Ectodermal cell (in vitro differentiated cells): ENCODE measurements around the gene UBL3.

Experiments used
- H3K27ac ChIP-seq: 2 replicates; pipeline ENCODE4 v1.7.0; 2013; ENCODE audit warnings: mild to moderate bottlenecking, low read depth, low read length; ENCODE audit not compliant: insufficient read depth, poor library complexity, severe bottlenecking
- H3K27me3 ChIP-seq: 2 replicates; pipeline ENCODE4 v1.7.0; 2013; ENCODE audit warnings: mild to moderate bottlenecking, low read length; ENCODE audit not compliant: insufficient read depth, control insufficient read depth, poor library complexity, severe bottlenecking
- H3K36me3 ChIP-seq: one replicate; pipeline ENCODE4 v1.7.0; 2013; ENCODE audit warnings: low read length; ENCODE audit not compliant: control insufficient read depth, insufficient read depth
- H3K4me1 ChIP-seq: one replicate; pipeline ENCODE4 v1.7.0; 2013; ENCODE audit warnings: low read length; ENCODE audit not compliant: control insufficient read depth, insufficient read depth
- H3K4me3 ChIP-seq: 2 replicates; pipeline ENCODE4 v1.7.0; 2013; ENCODE audit warnings: low read depth, low read length, control low read depth; ENCODE audit not compliant: insufficient read depth
- H3K9me3 ChIP-seq: 2 replicates; pipeline ENCODE4 v1.7.0; 2013; ENCODE audit warnings: mild to moderate bottlenecking, low read length, moderate library complexity; ENCODE audit not compliant: control insufficient read depth
- WGBS, 2 experiments: methylation state at CpG; one replicate each; pipeline ENCODE4 v1.1.7; 2013; ENCODE audit warnings: missing lambda C conversion rate in 2 of 2; 5-methylcytosine and 5-hydroxymethylcytosine counted together

UBL3 gene

DNA sequence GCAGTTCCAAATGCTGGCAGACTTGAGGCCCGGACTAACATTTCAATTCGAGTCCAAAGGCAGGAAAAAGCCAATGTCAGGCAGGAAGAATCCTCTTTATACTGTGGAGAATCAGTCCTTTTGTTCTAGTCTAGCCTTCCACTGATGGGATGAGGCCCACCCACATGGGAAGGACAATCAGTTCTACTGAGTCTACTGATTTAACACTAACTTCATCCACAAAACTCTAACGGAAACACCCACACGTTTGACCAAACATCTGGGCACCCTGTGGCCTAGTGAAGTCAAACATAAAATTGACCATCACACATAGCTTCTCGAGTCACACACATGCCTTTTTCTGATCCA lies 100.3 kb downstream of the UBL3 start:
- Histone ChIP-seq H3K27me3 (no peaks in the 10 kb centered on the region), H3K4me1 (no peaks in the 10 kb centered on the region), H3K27ac (no peak overlapping the region), H3K4me3 (no peak overlapping the region), H3K9me3 (no peaks in the 10 kb centered on the region), H3K36me3 (no peaks in the 10 kb centered on the region)
- WGBS, 2 experiments, result 89 to 90% methylated on average over 5 of the region's 5 CpGs

DNA sequence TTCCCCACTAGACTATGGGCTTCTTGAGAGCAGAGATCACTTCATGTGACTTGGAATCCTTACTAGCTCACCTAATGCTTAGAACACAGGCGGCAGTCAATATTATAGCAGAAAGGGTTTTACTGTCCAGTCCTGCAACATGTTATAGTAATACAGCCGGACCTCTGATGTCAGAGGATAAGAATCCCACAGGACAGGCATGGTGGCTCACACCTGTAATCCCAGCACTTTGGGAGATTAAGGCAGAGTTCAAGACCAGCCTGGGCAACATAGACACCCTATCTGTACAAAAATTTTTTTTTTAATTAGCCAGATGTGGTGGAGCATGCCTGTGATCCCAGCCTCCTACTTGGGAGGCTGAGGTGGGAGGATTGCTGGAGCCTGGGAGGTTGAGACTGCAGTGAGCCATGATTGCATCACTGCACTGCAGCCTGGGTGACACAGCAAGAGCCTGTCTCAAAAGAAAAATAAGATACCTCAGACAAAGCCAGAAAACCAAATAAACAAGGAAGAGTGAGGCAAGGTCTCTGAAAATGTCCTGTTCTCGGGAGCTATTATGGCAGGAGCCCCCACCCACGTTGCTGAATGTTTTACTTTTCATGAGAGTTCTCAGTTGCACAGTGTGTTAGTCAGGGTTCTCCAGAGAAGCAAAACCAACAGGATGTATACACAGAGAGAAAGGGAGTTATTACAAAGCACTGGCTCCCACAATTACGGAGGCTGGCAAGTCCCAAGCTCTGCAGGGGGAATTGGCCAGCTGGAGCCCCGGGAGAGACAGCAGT lies 100.8 kb downstream of the UBL3 start:
- H3K36me3 ChIP-seq, result no peaks in the 10 kb centered on the region
- no peak overlapping the region for H3K4me3 ChIP-seq
- no peaks in the 10 kb centered on the region for H3K27me3 ChIP-seq
- WGBS, 2 experiments, result 90 to 92% methylated on average over 6 of the region's 6 CpGs
- H3K27ac ChIP-seq, result no peak overlapping the region
- no peaks in the 10 kb centered on the region for H3K4me1 ChIP-seq
- no peaks in the 10 kb centered on the region for H3K9me3 ChIP-seq

GRCh38 chr13:29748097-29748496 lies 102.3 kb downstream of the UBL3 start:
- Histone ChIP-seq H3K27ac (no peak overlapping the region), H3K36me3 (no peaks in the 10 kb centered on the region), H3K9me3 (no peaks in the 10 kb centered on the region), H3K4me3 (no peak overlapping the region), H3K4me1 (no peaks in the 10 kb centered on the region), H3K27me3 (no peaks in the 10 kb centered on the region)
- WGBS, 2 experiments, result 78 to 98% methylated on average over 2 to 3 of the region's 3 CpGs

GRCh38 chr13:29746148-29746677 lies 104.2 kb downstream of the UBL3 start:
- Histone ChIP-seq H3K36me3 (no peaks in the 10 kb centered on the region), H3K4me3 (no peak overlapping the region), H3K9me3 (no peaks in the 10 kb centered on the region), H3K27me3 (no peaks in the 10 kb centered on the region), H3K4me1 (no peaks in the 10 kb centered on the region), H3K27ac (no peak overlapping the region)
- WGBS, 2 experiments, result 92% methylated on average over 6 of the region's 6 CpGs

DNA sequence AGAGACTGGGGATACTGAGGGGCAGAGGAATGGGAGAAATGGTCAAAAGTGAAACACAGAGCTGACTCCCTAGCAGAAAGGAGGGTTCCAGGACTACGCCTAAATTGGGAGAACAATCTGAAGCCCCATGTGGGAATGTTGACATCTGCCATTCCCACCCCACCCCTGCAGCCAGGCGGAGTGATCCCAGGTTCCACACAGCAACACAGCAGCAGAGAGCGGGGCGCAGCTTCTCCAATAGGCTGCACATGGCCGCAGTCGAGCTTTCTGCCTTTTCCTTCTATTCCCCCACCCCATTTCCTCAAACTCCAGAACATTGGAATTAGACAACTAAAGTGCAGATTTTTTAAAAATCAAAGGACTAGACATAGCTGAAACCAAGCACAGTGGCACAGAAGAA lies 104.7 kb downstream of the UBL3 start:
- WGBS, 2 experiments, result 92 to 94% methylated on average over 6 of the region's 6 CpGs
- H3K4me1 ChIP-seq, result no peaks in the 10 kb centered on the region
- no peaks in the 10 kb centered on the region for H3K27me3 ChIP-seq
- H3K27ac ChIP-seq, result no peak overlapping the region
- H3K36me3 ChIP-seq, result no peaks in the 10 kb centered on the region
- H3K4me3 ChIP-seq, result no peak overlapping the region
- no peaks in the 10 kb centered on the region for H3K9me3 ChIP-seq

DNA sequence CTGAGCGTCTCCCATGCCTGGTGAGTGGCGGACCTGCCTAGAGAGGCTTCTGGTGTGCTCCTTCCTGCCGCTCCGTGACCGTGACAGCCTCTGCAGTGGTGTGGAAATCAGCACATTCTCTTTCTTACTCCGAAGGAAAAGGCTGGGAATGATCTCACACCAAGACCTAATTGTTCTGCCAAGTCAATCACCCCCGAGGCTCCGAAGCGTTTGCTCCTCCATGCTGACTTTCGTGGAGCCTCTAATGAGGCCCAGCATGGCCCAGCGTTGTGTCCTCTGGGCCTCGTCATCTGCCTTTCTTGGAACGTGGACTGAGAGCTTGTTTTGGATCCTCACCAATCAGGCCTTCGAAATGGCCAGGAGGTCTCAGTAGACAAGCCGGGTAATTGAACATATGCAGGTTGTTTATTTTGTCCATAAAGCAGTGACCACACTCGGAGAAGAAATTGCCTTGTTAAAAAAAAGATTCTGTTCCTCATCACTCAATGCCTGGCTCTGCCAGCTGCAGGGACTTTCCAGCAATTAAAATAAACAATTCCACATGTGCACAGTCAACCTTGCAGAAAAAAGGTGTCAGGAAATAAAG lies 107.1 kb downstream of the UBL3 start:
- WGBS, 2 experiments, result 67 to 71% methylated on average over 16 of the region's 16 CpGs
- H3K27ac ChIP-seq, result no peak overlapping the region
- no peaks in the 10 kb centered on the region for H3K4me1 ChIP-seq
- no peak overlapping the region for H3K4me3 ChIP-seq
- H3K27me3 ChIP-seq, result no peaks in the 10 kb centered on the region
- no peaks in the 10 kb centered on the region for H3K36me3 ChIP-seq
- H3K9me3 ChIP-seq, result no peaks in the 10 kb centered on the region

DNA sequence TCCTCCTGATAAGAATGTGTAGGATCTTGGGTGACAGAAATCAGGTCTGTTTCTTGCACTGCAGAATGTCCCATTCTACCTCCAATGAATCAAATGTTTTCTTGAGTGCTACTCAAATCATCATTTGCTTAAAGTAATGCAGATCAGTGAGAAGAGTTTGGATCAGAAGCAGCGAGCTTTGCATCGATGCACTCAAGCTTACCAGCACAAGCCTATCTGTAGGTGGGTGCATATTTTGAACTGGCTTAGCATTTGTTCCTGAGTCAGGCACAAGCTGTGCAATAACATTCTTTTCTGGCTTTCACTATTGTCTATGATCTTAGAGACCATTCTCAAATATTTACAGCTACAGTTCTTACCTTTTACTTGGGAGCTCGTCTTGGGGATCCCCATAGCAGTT lies 109.5 kb downstream of the UBL3 start:
- Histone ChIP-seq H3K27ac (no peak overlapping the region), H3K9me3 (no peaks in the 10 kb centered on the region), H3K36me3 (no peaks in the 10 kb centered on the region), H3K4me3 (no peak overlapping the region), H3K27me3 (no peaks in the 10 kb centered on the region), H3K4me1 (no peaks in the 10 kb centered on the region)
- WGBS, 2 experiments, result 90 to 93% methylated on average over 3 of the region's 3 CpGs

DNA sequence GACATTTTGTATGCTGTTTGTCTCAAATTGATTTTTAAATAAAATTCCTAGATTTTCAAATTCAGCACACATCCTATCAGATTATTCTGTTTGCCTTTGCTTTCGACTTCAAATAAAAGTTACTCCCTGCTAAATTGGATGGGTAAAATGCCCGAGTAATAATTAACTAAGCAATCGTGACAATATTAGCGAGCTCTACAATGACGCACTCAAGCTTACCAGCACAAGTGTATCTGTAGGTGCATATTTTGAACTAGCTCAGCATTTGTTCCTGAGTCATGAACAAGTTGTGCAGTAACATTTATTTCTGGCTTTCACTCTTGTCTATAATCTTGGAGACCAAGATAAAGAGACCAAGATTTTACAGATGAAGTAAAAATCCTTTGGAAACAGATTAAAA lies 113.4 kb downstream of the UBL3 start:
- Histone ChIP-seq H3K4me1 (no peaks in the 10 kb centered on the region), H3K9me3 (no peaks in the 10 kb centered on the region), H3K36me3 (no peaks in the 10 kb centered on the region), H3K27ac (no peak overlapping the region), H3K4me3 (no peak overlapping the region), H3K27me3 (no peaks in the 10 kb centered on the region)
- 93 to 97% methylated on average over 5 of the region's 5 CpGs for WGBS, 2 experiments

DNA sequence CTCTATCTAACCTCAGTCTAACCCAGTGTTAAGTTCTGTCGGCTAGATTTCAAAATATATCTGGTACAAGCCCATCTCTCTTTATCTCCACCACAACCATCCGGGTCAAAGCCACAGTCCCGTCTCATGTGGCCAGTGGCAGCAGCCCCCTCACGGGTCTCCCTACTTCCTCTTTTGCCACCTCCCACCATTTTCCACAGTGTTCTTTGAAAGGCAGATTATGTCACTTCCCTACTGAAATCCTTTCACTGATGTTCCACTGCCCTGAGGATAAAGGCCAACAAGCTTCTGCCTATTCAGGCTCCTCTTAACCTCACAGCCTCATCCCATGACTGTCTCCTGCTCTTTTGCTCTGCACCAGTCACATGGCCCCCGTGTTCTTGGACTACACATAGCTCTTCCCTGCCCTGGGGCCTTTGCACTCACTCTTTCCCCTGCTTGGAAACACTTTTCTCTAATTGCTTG lies 117.2 kb downstream of the UBL3 start:
- no peaks in the 10 kb centered on the region for H3K36me3 ChIP-seq
- 79 to 82% methylated on average over 5 of the region's 5 CpGs for WGBS, 2 experiments
- no peak overlapping the region for H3K27ac ChIP-seq
- H3K27me3 ChIP-seq, result no peaks in the 10 kb centered on the region
- H3K9me3 ChIP-seq, result no peaks in the 10 kb centered on the region
- no peak overlapping the region for H3K4me3 ChIP-seq
- no peaks in the 10 kb centered on the region for H3K4me1 ChIP-seq

GRCh38 chr13:29730253-29730652 lies 120.2 kb downstream of the UBL3 start:
- Histone ChIP-seq H3K27ac (no peak overlapping the region), H3K9me3 (no peaks in the 10 kb centered on the region), H3K4me3 (no peak overlapping the region), H3K4me1 (no peaks in the 10 kb centered on the region), H3K27me3 (no peaks in the 10 kb centered on the region), H3K36me3 (no peaks in the 10 kb centered on the region)
- 69 to 86% methylated on average over 3 of the region's 3 CpGs for WGBS, 2 experiments
